Esophagus mucosa (tissue), 1 donor: Measurements from ENCODE around the gene POLR3GL. TPM values are rescaled to one million over a fixed set of nuclear protein-coding genes. Genes with fewer than 3 reads are reported as not detected.

ENCODE experiments used
- ATAC-seq: fragments of 200-7000 bp; cut with Tn5 transposase; one replicate; pipeline ENCODE4 v1.9.1; 2020
- total RNA-seq: library from RNA; stranded (reverse); gene quantifications from one replicate; pipeline ENCODE4 v1.2.4, GENCODE V29; 2023
- donor health status: DM: yes; HTN: yes; CAD: no.

Gene POLR3GL
- total RNA-seq, 1 donor from 2014 or later = 6.1 TPM

GRCh38 chr1:145951526-145951925 lies 13.0 kb upstream of the POLR3GL start:
- no peak for ATAC-seq

GRCh38 chr1:145952903-145953302 lies 11.6 kb upstream of the POLR3GL start:
- no peak for ATAC-seq

GRCh38 chr1:145953861-145954260 lies 10.6 kb upstream of the POLR3GL start:
- no peak for ATAC-seq

GRCh38 chr1:145955436-145955835 lies 9.1 kb upstream of the POLR3GL start:
- ATAC-seq = no peak

GRCh38 chr1:145956361-145956760 lies 8.1 kb upstream of the POLR3GL start:
- no peak for ATAC-seq

- ATAC-seq = no peak
Observed at GRCh38 chr1:145956781-145957442, 7.6 kb upstream of the POLR3GL start.

GRCh38 chr1:145957443-145958319 lies 6.8 kb upstream of the POLR3GL start, which contains the start of gene LIX1L:
TSS of gene LIX1L (minus strand) at chr1:145958017. CDS start at chr1:145957927, 90 bp downstream.
- ATAC-seq = peak; percentile 97

- no peak for ATAC-seq
Observed at GRCh38 chr1:145958734-145959133, 5.8 kb upstream of the POLR3GL start.

- ATAC-seq = no peak
Observed at GRCh38 chr1:145959333-145959732, 5.2 kb upstream of the POLR3GL start.

- no peak for ATAC-seq
Observed at GRCh38 chr1:145959957-145960467, 4.5 kb upstream of the POLR3GL start.

- no peak for ATAC-seq
Observed at GRCh38 chr1:145960468-145961108, 3.9 kb upstream of the POLR3GL start.

- no peak for ATAC-seq
Observed at GRCh38 chr1:145961109-145961424, 3.4 kb upstream of the POLR3GL start.

GRCh38 chr1:145961425-145962156 lies 2.9 kb upstream of the POLR3GL start:
- no peak for ATAC-seq

GRCh38 chr1:145962157-145963102 lies 2.1 kb upstream of the POLR3GL start:
- ATAC-seq = no peak

- no peak for ATAC-seq
Observed at GRCh38 chr1:145963265-145964019, 1.0 kb upstream of the POLR3GL start.

GRCh38 chr1:145965119-145965744 lies 742 bp downstream of the POLR3GL start:
- ATAC-seq = no peak

GRCh38 chr1:145967288-145967687 lies 2.8 kb downstream of the POLR3GL start:
- ATAC-seq = no peak

- ATAC-seq = no peak
Observed at GRCh38 chr1:145972580-145972979, 8.1 kb downstream of the POLR3GL start.

- ATAC-seq = no peak
Observed at GRCh38 chr1:145974721-145975120, 10.2 kb downstream of the POLR3GL start.

GRCh38 chr1:145975216-145975615 lies 10.7 kb downstream of the POLR3GL start:
- ATAC-seq = no peak
